Non-pigmented ciliary epithelial cell (primary cell): ENCODE results near the gene FASTKD3.

Experiments used
- DNase-seq: peaks from one replicate; pipeline ENCODE4 v3.0.0-alpha.2; 2010; ENCODE audit warnings: low read depth

Gene FASTKD3

GRCh38 chr5:7881091-7881490, 12.3 kb upstream of the FASTKD3 start:
- DNase-seq: no peak

GRCh38 chr5:7878381-7878873, 9.6 kb upstream of the FASTKD3 start:
- DNase-seq: no peak

- no peak for DNase-seq
Observed at GRCh38 chr5:7877851-7878250, 9.0 kb upstream of the FASTKD3 start.

- no peak for DNase-seq
Observed at GRCh38 chr5:7876867-7877266, 8.0 kb upstream of the FASTKD3 start.

- no peak for DNase-seq
Observed at GRCh38 chr5:7875151-7875550, 6.3 kb upstream of the FASTKD3 start.

GRCh38 chr5:7874639-7875038, 5.8 kb upstream of the FASTKD3 start:
- no peak for DNase-seq

GRCh38 chr5:7873216-7873615, 4.4 kb upstream of the FASTKD3 start:
- DNase-seq: no peak

- no peak for DNase-seq
Observed at GRCh38 chr5:7872517-7873130, 3.8 kb upstream of the FASTKD3 start.

GRCh38 chr5:7871653-7872052, 2.8 kb upstream of the FASTKD3 start:
- DNase-seq: no peak

- no peak for DNase-seq
Observed at GRCh38 chr5:7869474-7870136, 774 bp upstream of the FASTKD3 start.

- no peak for DNase-seq
Observed at GRCh38 chr5:7868427-7868772, 431 bp downstream of the FASTKD3 start.

- no peak for DNase-seq
Observed at GRCh38 chr5:7867260-7867659, 1.6 kb downstream of the FASTKD3 start.

GRCh38 chr5:7866196-7866595, 2.6 kb downstream of the FASTKD3 start:
- no peak for DNase-seq

- DNase-seq: no peak
Observed at GRCh38 chr5:7857926-7858632, 10.8 kb downstream of the FASTKD3 start.

- no peak for DNase-seq
Observed at GRCh38 chr5:7857361-7857760, 11.5 kb downstream of the FASTKD3 start.

GRCh38 chr5:7856855-7857254, 12.0 kb downstream of the FASTKD3 start:
- no peak for DNase-seq

- DNase-seq: no peak
Observed at GRCh38 chr5:7855611-7856010, 13.2 kb downstream of the FASTKD3 start.

GRCh38 chr5:7852988-7853387, 15.8 kb downstream of the FASTKD3 start:
- DNase-seq: no peak

- no peak for DNase-seq
Observed at GRCh38 chr5:7852542-7852941, 16.3 kb downstream of the FASTKD3 start.

- no peak for DNase-seq
Observed at GRCh38 chr5:7851617-7852289, 17.1 kb downstream of the FASTKD3 start.

- DNase-seq: no peak
Observed at GRCh38 chr5:7851240-7851592, 17.6 kb downstream of the FASTKD3 start.

- DNase-seq: no peak
Observed at GRCh38 chr5:7850395-7851239, 18.2 kb downstream of the FASTKD3 start, which contains the start of gene CFAP90. CFAP90 (minus strand) TSS chr5:7851133; CDS start chr5:7851021, 112 bp downstream.
